Endothelial cell of umbilical vein (primary cell): ENCODE data around the gene CEBPA. TPM values are rescaled to one million over a fixed set of nuclear protein-coding genes. Genes with fewer than 3 reads are reported as not detected.

Experiments
- BruUV-seq: library from RNA; stranded (reverse); fragments of 400-500 nt; replicated peaks from 2 replicates; lab custom pipeline; 2021; lab: Mats Ljungman, UMichigan
- CTCF ChIA-PET: fragments of 300-600, 350-600 bp; sonication (Branson Sonifier 250); formaldehyde crosslinking; loops from one replicate; lab custom pipeline; 2021; ENCODE audit warnings: antibody characterized with exemption, inconsistent platforms; lab: Charles Lee
- POLR2A ChIA-PET: fragments of 300-600, 350-600 bp; sonication (Branson Sonifier 250); formaldehyde crosslinking; loops from one replicate; lab custom pipeline; 2021; ENCODE audit warnings: antibody characterized with exemption, inconsistent platforms; lab: Charles Lee
- DNase-seq: peaks from one replicate; pipeline ENCODE4 v3.0.0-alpha.2; 2011; ENCODE audit warnings: low read depth, low spot score
- FAIRE-seq: peaks from 2 replicates; lab custom pipeline; 2011; peaks lifted over from hg19 to GRCh38; lab: Jason Lieb, UNC
- H2AFZ ChIP-seq: 2 replicates; pipeline ENCODE4 v1.6.0; 2012; ENCODE audit warnings: low read depth, low read length, control low read depth, inconsistent platforms
- H3K27ac ChIP-seq: 2 replicates; pipeline ENCODE4 v1.5.1; 2011; ENCODE audit warnings: low read depth, mild to moderate bottlenecking, control low read depth, low read length, moderate library complexity; ENCODE audit not compliant: insufficient read depth
- H3K27me3 ChIP-seq, 2 experiments: 2 replicates each; pipeline versions ENCODE4 v1.6.0 to v1.6.1; 2011; ENCODE audit warnings: low read length in 2 of 2, mixed read lengths in 1 of 2; ENCODE audit not compliant: control insufficient read depth in 2 of 2, insufficient read depth in 2 of 2
- H3K36me3 ChIP-seq, 2 experiments: 2 replicates in 1 of 2; 3 replicates in 1 of 2; pipeline ENCODE4 v1.5.1; 2011; ENCODE audit warnings: low read length in 2 of 2, mild to moderate bottlenecking in 1 of 2, moderate library complexity in 1 of 2; ENCODE audit not compliant: control insufficient read depth in 2 of 2, insufficient read depth in 2 of 2; ENCODE audit errors: extremely low read depth in 1 of 2
- H3K4me1 ChIP-seq: 3 replicates; pipeline ENCODE4 v1.5.1; 2011; ENCODE audit warnings: mild to moderate bottlenecking, low read length; ENCODE audit not compliant: control insufficient read depth, insufficient read depth; ENCODE audit errors: extremely low read depth
- H3K4me2 ChIP-seq: 2 replicates; pipeline ENCODE4 v1.6.1; 2011; ENCODE audit warnings: low read length, control low read depth, mixed read lengths; ENCODE audit not compliant: insufficient read depth
- H3K4me3 ChIP-seq, 3 experiments: fragments of 200-600 bp in 1 of 3; sonication (generic), shearing (Covaris generic) in 1 of 3; replicated peaks in 1 of 3; 2 replicates each; pipeline ENCODE4 v1.5.1; 2011 to 2016; ENCODE audit warnings: control low read depth in 3 of 3, low read length in 3 of 3, mild to moderate bottlenecking in 2 of 3, inconsistent platforms in 1 of 3, low read depth in 1 of 3, moderate library complexity in 1 of 3; ENCODE audit not compliant: insufficient read depth in 1 of 3
- H3K79me2 ChIP-seq: 2 replicates; pipeline ENCODE4 v1.6.0; 2012; ENCODE audit warnings: low read length, inconsistent platforms; ENCODE audit not compliant: control insufficient read depth, insufficient read depth
- H3K9ac ChIP-seq: replicated peaks from 2 replicates; pipeline ENCODE3; 2011; ENCODE audit warnings: low read length, control low read depth; ENCODE audit not compliant: insufficient read depth; ENCODE audit errors: extremely low read depth
- H3K9me1 ChIP-seq: replicated peaks from 3 replicates; pipeline ENCODE4 v1.6.0; 2011; ENCODE audit warnings: mild to moderate bottlenecking, low read length; ENCODE audit not compliant: control insufficient read depth, insufficient read depth; ENCODE audit errors: extremely low read depth
- H3K9me3 ChIP-seq: replicated peaks from 2 replicates; pipeline ENCODE4 v1.5.1; 2012; ENCODE audit warnings: low read length, inconsistent platforms; ENCODE audit not compliant: control insufficient read depth, insufficient read depth
- H4K20me1 ChIP-seq: replicated peaks from 2 replicates; pipeline ENCODE3; 2011; ENCODE audit warnings: mild to moderate bottlenecking, low read length; ENCODE audit not compliant: control insufficient read depth, insufficient read depth; ENCODE audit errors: extremely low read depth
- CTCF ChIP-seq, 2 donors: IDR thresholded peaks; 1 replicate in 1 of 2; 2 replicates in 1 of 2; pipeline ENCODE4 v1.5.1; 2011; ENCODE audit warnings: low read length in 2 of 2, mild to moderate bottlenecking in 2 of 2, moderate library complexity in 2 of 2, control low read depth in 1 of 2, inconsistent platforms in 1 of 2, low read depth in 1 of 2; ENCODE audit not compliant: insufficient read depth in 1 of 2; ENCODE audit errors: extremely low read depth in 1 of 2
- EZH2 ChIP-seq: IDR thresholded peaks from 2 replicates; pipeline ENCODE4 v1.6.1; 2012; ENCODE audit warnings: borderline replicate concordance, low read depth, mild to moderate bottlenecking, moderate library complexity, low read length, inconsistent platforms; ENCODE audit not compliant: severe bottlenecking
- FOS ChIP-seq: IDR thresholded peaks from 2 replicates; pipeline ENCODE4 v1.6.1; 2011; ENCODE audit warnings: mild to moderate bottlenecking, low read length, moderate library complexity, borderline replicate concordance; ENCODE audit not compliant: insufficient read depth
- GATA2 ChIP-seq: IDR thresholded peaks from 2 replicates; pipeline ENCODE4 v1.7.0; 2011; ENCODE audit warnings: low read depth, mild to moderate bottlenecking, moderate library complexity, mixed read lengths, low read length; ENCODE audit not compliant: insufficient read length, insufficient read depth
- JUN ChIP-seq: IDR thresholded peaks from 2 replicates; pipeline ENCODE4 v1.6.1; 2011; ENCODE audit warnings: borderline replicate concordance, low read depth; ENCODE audit not compliant: insufficient read length, insufficient read depth
- MYC ChIP-seq: IDR thresholded peaks from one replicate; pipeline ENCODE4 v1.6.1; 2011; ENCODE audit warnings: mild to moderate bottlenecking, low read depth, low read length
- POLR2A ChIP-seq: IDR thresholded peaks from 2 replicates; pipeline ENCODE4 v1.6.1; 2012; ENCODE audit warnings: low read depth, mild to moderate bottlenecking, control low read depth, low read length
- POLR2AphosphoS5 ChIP-seq: IDR thresholded peaks from 2 replicates; pipeline ENCODE4 v1.6.1; 2012; ENCODE audit warnings: low read depth, mild to moderate bottlenecking, control low read depth, low read length, moderate library complexity; ENCODE audit not compliant: insufficient read depth
- dilution Hi-C: fragments of 300-500 bp; cut with MboI; formaldehyde crosslinking; loops from one replicate; pipeline ENCODE4 v1.15.0; 2019; ENCODE audit warnings: low sequenced_read_pairs; ENCODE audit not compliant: extremely low pct_ligation_motif_present
- intact Hi-C: fragments of 100-400 bp; cut with micrococcal nuclease; formaldehyde crosslinking; loops from one replicate; pipeline ENCODE4 v1.10.0; 2022
- polyA plus RNA-seq, 4 experiments: library from polyadenylated mRNA; depleted of rRNA in 3 of 4; stranded (reverse) in 3 of 4; unstranded in 1 of 4; fragments of >200 nt; gene quantifications; 2 replicates each; pipeline versions ENCODE4 v1.2.1 to v1.2.3, GENCODE V29; 2011 to 2012; ENCODE audit warnings: missing spikeins in 1 of 4
- total RNA-seq: library from RNA; stranded (reverse); gene quantifications from 2 replicates; pipeline ENCODE4 v1.2.3, GENCODE V29; 2021
- TF ChIP-seq, protein P1 (sequence below): IDR thresholded peaks from 2 replicates; pipeline ENCODE4 v1.6.1; 2011; ENCODE audit not compliant: insufficient read depth, insufficient read length

The CEBPA gene
- total and polyA plus RNA-seq, 2 donors (not counting 3 experiments of a cell fraction or from before 2014, with no cell fraction given): 0.06 TPM; not detected in 1

DNA sequence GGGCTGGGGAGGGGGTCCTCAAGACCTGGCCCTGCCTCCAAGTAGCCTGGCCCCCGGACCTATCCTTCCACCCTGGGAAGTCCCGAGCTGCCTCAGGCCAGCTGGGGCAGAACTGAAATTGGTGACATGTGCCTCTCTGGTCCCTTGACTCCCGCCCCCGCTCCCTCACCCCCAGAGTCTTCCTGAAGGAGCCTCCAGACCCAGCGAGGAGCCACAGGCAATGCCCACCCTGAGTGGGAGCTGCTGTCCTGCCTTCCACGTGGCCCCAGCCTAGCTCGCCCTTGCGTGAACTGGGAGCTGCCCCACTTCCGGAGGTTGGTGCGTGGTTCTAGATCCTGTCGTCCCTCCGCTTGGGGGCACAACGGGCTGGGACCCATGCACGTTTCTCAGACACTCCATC, 34.6 kb downstream of the CEBPA start:
- H3K4me1 ChIP-seq: no peaks in the 10 kb centered on the region
- H3K9me3 ChIP-seq: no peaks in the 10 kb centered on the region
- FAIRE-seq: no peak
- ChIA-PET CTCF (no interaction called here), POLR2A (no interaction called here)
- no peaks in the 10 kb centered on the region for H4K20me1 ChIP-seq
- no peak overlapping the region for H2AFZ ChIP-seq
- no TSS peak for BruUV-seq
- H3K4me2 ChIP-seq: no peak overlapping the region
- H3K9me1 ChIP-seq: no peaks in the 10 kb centered on the region
- no peaks in the 10 kb centered on the region for H3K27me3 ChIP-seq
- DNase-seq: no peak
- H3K27ac ChIP-seq: no peak overlapping the region
- dilution Hi-C loops (no loop called here), intact Hi-C loops (no loop called here)
- H3K9ac ChIP-seq: no peak overlapping the region
- no peaks in the 10 kb centered on the region for H3K36me3 ChIP-seq
- no peaks in the 10 kb centered on the region for H3K79me2 ChIP-seq
- no peak overlapping the region for H3K4me3 ChIP-seq
- TF ChIP-seq, protein P1, sequence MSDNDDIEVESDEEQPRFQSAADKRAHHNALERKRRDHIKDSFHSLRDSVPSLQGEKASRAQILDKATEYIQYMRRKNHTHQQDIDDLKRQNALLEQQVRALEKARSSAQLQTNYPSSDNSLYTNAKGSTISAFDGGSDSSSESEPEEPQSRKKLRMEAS: no peak
- TF ChIP-seq EZH2: no peak
- no peak for TF ChIP-seq POLR2AphosphoS5
- no peak for TF ChIP-seq GATA2
- no peak for TF ChIP-seq MYC
- no peak for TF ChIP-seq JUN
- no peak for TF ChIP-seq CTCF (IDR thresholded peaks at IDR 0.05; ENCODE audit: extremely low read depth in 1 of 2, insufficient read depth in 1 of 2, low read depth in 1 of 2, low read length in 2 of 2)
- TF ChIP-seq POLR2A: no peak
- TF ChIP-seq FOS: no peak
